Measurements from ENCODE around the gene KCNV2.

KCNV2 gene

DNA sequence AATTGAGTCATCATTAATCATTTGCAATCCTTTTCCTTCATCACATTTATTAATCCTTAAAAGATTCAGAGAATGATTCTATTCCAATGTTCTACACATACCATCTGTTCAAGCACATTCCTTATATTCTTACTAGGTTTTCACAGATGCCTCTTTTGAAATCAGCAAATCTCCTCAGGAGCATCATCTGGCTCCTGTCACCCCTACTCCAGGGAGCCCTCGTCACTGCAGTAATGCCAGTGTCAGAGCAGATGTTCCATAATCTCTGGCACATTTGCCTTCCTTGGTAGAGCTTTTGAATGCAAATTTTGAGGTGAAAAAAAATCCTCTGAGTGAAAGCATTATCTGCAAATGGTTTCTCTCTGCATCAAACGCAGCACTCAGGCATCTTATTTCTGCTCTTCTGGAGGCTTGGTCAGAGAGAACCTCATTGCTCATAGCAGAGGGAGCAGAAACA lies 7.6 kb upstream of the KCNV2 start:
- no peaks in the 10 kb centered on the region for H3K27me3 Mint-ChIP-seq (ENCODE audit: low read depth, poor library complexity)
- DNase-seq, result no peak
- no peaks in the 10 kb centered on the region for H3K9me3 Mint-ChIP-seq
- H3K4me3 Mint-ChIP-seq, result no peak overlapping the region
- TF ChIP-seq, protein P1, sequence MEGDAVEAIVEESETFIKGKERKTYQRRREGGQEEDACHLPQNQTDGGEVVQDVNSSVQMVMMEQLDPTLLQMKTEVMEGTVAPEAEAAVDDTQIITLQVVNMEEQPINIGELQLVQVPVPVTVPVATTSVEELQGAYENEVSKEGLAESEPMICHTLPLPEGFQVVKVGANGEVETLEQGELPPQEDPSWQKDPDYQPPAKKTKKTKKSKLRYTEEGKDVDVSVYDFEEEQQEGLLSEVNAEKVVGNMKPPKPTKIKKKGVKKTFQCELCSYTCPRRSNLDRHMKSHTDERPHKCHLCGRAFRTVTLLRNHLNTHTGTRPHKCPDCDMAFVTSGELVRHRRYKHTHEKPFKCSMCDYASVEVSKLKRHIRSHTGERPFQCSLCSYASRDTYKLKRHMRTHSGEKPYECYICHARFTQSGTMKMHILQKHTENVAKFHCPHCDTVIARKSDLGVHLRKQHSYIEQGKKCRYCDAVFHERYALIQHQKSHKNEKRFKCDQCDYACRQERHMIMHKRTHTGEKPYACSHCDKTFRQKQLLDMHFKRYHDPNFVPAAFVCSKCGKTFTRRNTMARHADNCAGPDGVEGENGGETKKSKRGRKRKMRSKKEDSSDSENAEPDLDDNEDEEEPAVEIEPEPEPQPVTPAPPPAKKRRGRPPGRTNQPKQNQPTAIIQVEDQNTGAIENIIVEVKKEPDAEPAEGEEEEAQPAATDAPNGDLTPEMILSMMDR (IDR thresholded peaks at IDR 0.05), result no peak
- peaks cover 11% of the 10 kb centered on the region for H3K4me1 Mint-ChIP-seq
- no peak overlapping the region for H3K27ac Mint-ChIP-seq
- peaks cover 10% of the 10 kb centered on the region for H3K36me3 Mint-ChIP-seq (ENCODE audit: low read depth)

DNA sequence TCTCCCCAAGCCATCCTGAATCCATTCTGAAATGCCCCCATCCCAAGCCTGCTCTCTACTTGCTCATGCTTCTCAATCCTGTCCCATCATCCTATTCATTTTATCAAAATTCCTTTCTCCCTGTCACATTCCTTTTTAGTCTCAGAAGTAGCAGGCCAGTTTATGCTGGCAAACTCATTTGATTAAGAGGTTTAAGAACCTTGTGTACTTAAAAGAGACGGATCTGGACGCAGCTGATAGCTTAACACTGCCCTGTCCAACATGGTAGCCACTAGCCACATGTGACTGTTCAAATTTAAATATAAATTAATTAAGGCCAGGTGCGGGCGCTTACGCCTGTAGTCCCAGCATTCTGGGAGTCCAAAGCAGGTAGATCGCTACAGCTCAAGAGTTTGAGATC lies 5.6 kb upstream of the KCNV2 start:
- H3K4me3 Mint-ChIP-seq, result no peak overlapping the region
- TF ChIP-seq, protein P1 (IDR thresholded peaks at IDR 0.05), result no peak
- peaks cover 14% of the 10 kb centered on the region for H3K4me1 Mint-ChIP-seq
- DNase-seq, result no peak
- H3K27me3 Mint-ChIP-seq (ENCODE audit: low read depth, poor library complexity), result no peaks in the 10 kb centered on the region
- H3K36me3 Mint-ChIP-seq (ENCODE audit: low read depth), result peaks cover 10% of the 10 kb centered on the region
- H3K27ac Mint-ChIP-seq, result peak overlapping the region; percentile 1
- no peaks in the 10 kb centered on the region for H3K9me3 Mint-ChIP-seq

DNA sequence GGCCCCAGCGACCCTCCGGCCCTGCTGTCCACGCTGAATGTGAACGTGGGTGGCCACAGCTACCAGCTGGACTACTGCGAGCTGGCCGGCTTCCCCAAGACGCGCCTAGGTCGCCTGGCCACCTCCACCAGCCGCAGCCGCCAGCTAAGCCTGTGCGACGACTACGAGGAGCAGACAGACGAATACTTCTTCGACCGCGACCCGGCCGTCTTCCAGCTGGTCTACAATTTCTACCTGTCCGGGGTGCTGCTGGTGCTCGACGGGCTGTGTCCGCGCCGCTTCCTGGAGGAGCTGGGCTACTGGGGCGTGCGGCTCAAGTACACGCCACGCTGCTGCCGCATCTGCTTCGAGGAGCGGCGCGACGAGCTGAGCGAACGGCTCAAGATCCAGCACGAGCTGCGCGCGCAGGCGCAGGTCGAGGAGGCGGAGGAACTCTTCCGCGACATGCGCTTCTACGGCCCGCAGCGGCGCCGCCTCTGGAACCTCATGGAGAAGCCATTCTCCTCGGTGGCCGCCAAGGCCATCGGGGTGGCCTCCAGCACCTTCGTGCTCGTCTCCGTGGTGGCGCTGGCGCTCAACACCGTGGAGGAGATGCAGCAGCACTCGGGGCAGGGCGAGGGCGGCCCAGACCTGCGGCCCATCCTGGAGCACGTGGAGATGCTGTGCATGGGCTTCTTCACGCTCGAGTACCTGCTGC lies 839 bp downstream of the KCNV2 start:
- Mint-ChIP-seq H3K27me3 (ENCODE audit: low read depth, poor library complexity) (peaks cover 3% of the 10 kb centered on the region), H3K4me3 (no peak overlapping the region), H3K4me1 (peaks cover 23% of the 10 kb centered on the region), H3K36me3 (ENCODE audit: low read depth) (peaks cover 39% of the 10 kb centered on the region), H3K27ac (no peak overlapping the region), H3K9me3 (peaks cover 10% of the 10 kb centered on the region)
- TF ChIP-seq, protein P1 (IDR thresholded peaks at IDR 0.05), result no peak
- DNase-seq, result no peak

DNA sequence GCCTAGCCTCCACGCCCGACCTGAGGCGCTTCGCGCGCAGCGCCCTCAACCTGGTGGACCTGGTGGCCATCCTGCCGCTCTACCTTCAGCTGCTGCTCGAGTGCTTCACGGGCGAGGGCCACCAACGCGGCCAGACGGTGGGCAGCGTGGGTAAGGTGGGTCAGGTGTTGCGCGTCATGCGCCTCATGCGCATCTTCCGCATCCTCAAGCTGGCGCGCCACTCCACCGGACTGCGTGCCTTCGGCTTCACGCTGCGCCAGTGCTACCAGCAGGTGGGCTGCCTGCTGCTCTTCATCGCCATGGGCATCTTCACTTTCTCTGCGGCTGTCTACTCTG lies 1.4 kb downstream of the KCNV2 start:
- TF ChIP-seq, protein P1 (IDR thresholded peaks at IDR 0.05), result no peak
- H3K36me3 Mint-ChIP-seq (ENCODE audit: low read depth), result peaks cover 34% of the 10 kb centered on the region
- peaks cover 3% of the 10 kb centered on the region for H3K27me3 Mint-ChIP-seq (ENCODE audit: low read depth, poor library complexity)
- DNase-seq, result no peak
- peaks cover 29% of the 10 kb centered on the region for H3K4me1 Mint-ChIP-seq
- peaks cover 10% of the 10 kb centered on the region for H3K9me3 Mint-ChIP-seq
- no peak overlapping the region for H3K27ac Mint-ChIP-seq
- H3K4me3 Mint-ChIP-seq, result no peak overlapping the region

DNA sequence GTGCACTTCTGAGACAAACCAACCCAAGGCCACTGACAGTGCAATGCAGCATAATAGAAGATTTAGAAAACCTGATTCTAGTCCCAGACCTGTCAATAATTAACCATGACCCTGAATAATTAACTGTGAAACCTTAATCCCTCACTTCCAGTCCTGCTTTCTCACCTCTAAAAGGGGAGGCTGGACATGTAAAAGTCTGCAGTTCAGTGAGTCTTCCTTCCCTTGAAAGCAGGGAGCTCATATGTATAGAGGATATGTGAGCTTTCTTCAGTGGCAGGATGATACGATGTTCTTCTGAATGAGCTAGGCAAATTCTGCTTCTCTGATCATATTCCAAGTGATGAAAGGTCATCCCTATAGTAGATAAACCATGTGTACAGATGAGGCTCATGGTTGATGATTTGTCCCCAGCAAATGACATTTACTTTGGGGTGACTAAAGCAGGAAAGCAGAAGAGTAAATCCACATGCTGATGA lies 2.9 kb downstream of the KCNV2 start:
- DNase-seq, result no peak
- peaks cover 29% of the 10 kb centered on the region for H3K36me3 Mint-ChIP-seq (ENCODE audit: low read depth)
- no peak overlapping the region for H3K4me3 Mint-ChIP-seq
- TF ChIP-seq, protein P1 (IDR thresholded peaks at IDR 0.05), result no peak
- peak overlapping the region; percentile 29 for H3K27ac Mint-ChIP-seq
- peaks cover 10% of the 10 kb centered on the region for H3K9me3 Mint-ChIP-seq
- H3K27me3 Mint-ChIP-seq (ENCODE audit: low read depth, poor library complexity), result peaks cover 3% of the 10 kb centered on the region
- H3K4me1 Mint-ChIP-seq, result peaks cover 41% of the 10 kb centered on the region

DNA sequence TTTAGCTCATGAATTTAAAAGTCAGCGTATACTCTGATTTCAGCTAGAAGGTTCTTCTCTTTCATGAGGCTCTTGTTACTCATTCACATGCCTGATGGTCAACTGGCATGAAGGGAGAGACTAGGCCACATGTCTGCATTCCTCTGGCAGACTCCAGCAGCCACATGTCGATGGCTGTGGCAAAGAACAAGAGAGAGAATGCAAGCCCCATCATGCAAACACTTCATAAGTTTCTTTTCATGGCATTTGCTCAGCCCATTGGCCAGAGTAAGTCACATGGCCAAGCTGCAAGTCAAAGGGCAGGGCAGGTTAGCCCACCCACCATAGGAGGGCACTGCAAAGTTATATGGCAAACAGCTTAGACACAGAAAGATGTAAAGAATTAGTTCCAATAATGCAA lies 5.4 kb downstream of the KCNV2 start:
- Mint-ChIP-seq H3K27ac (peak overlapping the region; percentile 79), H3K4me1 (peaks cover 48% of the 10 kb centered on the region), H3K4me3 (no peak overlapping the region), H3K36me3 (ENCODE audit: low read depth) (peaks cover 20% of the 10 kb centered on the region), H3K27me3 (ENCODE audit: low read depth, poor library complexity) (peaks cover 3% of the 10 kb centered on the region), H3K9me3 (peaks cover 4% of the 10 kb centered on the region)
- peak; percentile 3 for DNase-seq
- TF ChIP-seq, protein P1 (IDR thresholded peaks at IDR 0.05), result no peak
